Right lobe of liver (tissue), 4 donors: ENCODE data around the gene MAJIN.

ENCODE experiments used
- CTCF ChIP-seq, 4 donors: fragments of 200-600 bp in 3 of 4; fragments of 450-650 bp in 1 of 4; IDR thresholded peaks; one replicate each; pipeline versions ENCODE4 v1.5.1 to v1.8.0; 2016 to 2022; ENCODE audit warnings: antibody characterized with exemption in 4 of 4, mild to moderate bottlenecking in 2 of 4
- POLR2A ChIP-seq: fragments of 450-650 bp; IDR thresholded peaks from one replicate; pipeline ENCODE4 v1.6.1; 2017; ENCODE audit warnings: antibody characterized with exemption, mild to moderate bottlenecking
- donor health status: DM: no; HTN: no; CAD: no.
- donor health status: DM: no; HTN: no; CAD: no.
- donor health status: DM: no; HTN: yes; CAD: no.

- TF ChIP-seq CTCF (IDR thresholded peaks at IDR 0.05) (no peak), POLR2A (no peak)
Measured at GRCh38 chr11:64906314-64906635, 65.6 kb downstream of the MAJIN start.
